HepG2 (cell line): ENCODE measurements around the gene PIP5KL1. TPM values are rescaled to one million over a fixed set of nuclear protein-coding genes. Genes with fewer than 3 reads are reported as not detected.

Experiments used
- DR1 ChIP-seq: sonication (generic); formaldehyde crosslinking; IDR thresholded peaks from 2 replicates; pipeline ENCODE4 v1.8.0; 2021; ENCODE audit warnings: mild to moderate bottlenecking, missing genetic modification reagents, inconsistent platforms
- FOXC1 ChIP-seq: sonication (generic); formaldehyde crosslinking; IDR thresholded peaks from 2 replicates; pipeline ENCODE4 v1.8.0; 2022; ENCODE audit warnings: mild to moderate bottlenecking, missing genetic modification reagents, borderline replicate concordance
- MBNL3 ChIP-seq: fragments of 250-450 bp; sonication (Bioruptor Pico); conservative IDR thresholded peaks from 2 replicates; pipeline ENCODE4 v1.8.0; 2022; ENCODE audit warnings: mild to moderate bottlenecking, inconsistent platforms
- MYNN ChIP-seq: sonication (generic); formaldehyde crosslinking; IDR thresholded peaks from 2 replicates; pipeline ENCODE4 v1.4.0; 2020; ENCODE audit warnings: mild to moderate bottlenecking, low read depth, missing genetic modification reagents
- PPARG ChIP-seq: conservative IDR thresholded peaks from 2 replicates; pipeline ENCODE4 v1.6.1; 2016; ENCODE audit warnings: missing biosample characterization, missing genetic modification reagents
- SP5 ChIP-seq: IDR thresholded peaks from 2 replicates; pipeline ENCODE4 v1.6.1; 2016; ENCODE audit warnings: low read depth, borderline replicate concordance
- ZBTB1 ChIP-seq: sonication (generic); formaldehyde crosslinking; IDR thresholded peaks from 2 replicates; pipeline ENCODE4 v1.4.0; 2020; ENCODE audit warnings: missing genetic modification reagents, borderline replicate concordance
- ZFY ChIP-seq: sonication (generic); formaldehyde crosslinking; IDR thresholded peaks from 2 replicates; pipeline ENCODE4 v1.4.0; 2020; ENCODE audit warnings: missing genetic modification reagents
- polyA plus RNA-seq, 8 experiments: library from polyadenylated mRNA; depleted of rRNA in 3 of 8; stranded (reverse) in 7 of 8; unstranded in 1 of 8; fragments of >200 nt; fragmentation: Illumina TruSeq in 4 of 8; extraction: Trizol in 4 of 8; gene quantifications; 2 replicates each; pipeline versions ENCODE4 v1.2.1 to v1.2.3, GENCODE V29; 2011 to 2016; ENCODE audit warnings: low read depth in 4 of 8, missing spikeins in 1 of 8, mixed read lengths in 1 of 8; ENCODE audit not compliant: insufficient read depth in 1 of 8
- total RNA-seq, 5 experiments: library from RNA; depleted of rRNA; stranded (reverse); fragments of >200 nt; fragmentation: Illumina TruSeq; extraction: Trizol; gene quantifications; 2 replicates each; pipeline ENCODE4 v1.2.3, GENCODE V29; 2016; ENCODE audit warnings: low read depth in 1 of 5
- TF ChIP-seq, protein P1 (sequence below): IDR thresholded peaks from 2 replicates; pipeline ENCODE4 v1.6.1; 2016; ENCODE audit warnings: low read depth
- TF ChIP-seq, protein P2 (sequence below): sonication (generic); formaldehyde crosslinking; IDR thresholded peaks from 2 replicates; pipeline ENCODE4 v1.5.0; 2020; ENCODE audit warnings: missing genetic modification reagents
- TF ChIP-seq, protein P3 (sequence below): IDR thresholded peaks from 2 replicates; pipeline ENCODE4 v1.6.1; 2016
- TF ChIP-seq, protein P4 (sequence below): sonication (generic); formaldehyde crosslinking; IDR thresholded peaks from 2 replicates; pipeline ENCODE4 v1.4.0; 2020; ENCODE audit warnings: missing genetic modification reagents
- TF ChIP-seq, protein P5 (sequence below): sonication (generic); formaldehyde crosslinking; IDR thresholded peaks from 2 replicates; pipeline ENCODE4 v1.5.1; 2020; ENCODE audit warnings: mild to moderate bottlenecking, missing genetic modification reagents, moderate library complexity
- TF ChIP-seq, protein P6 (sequence below): sonication (generic); formaldehyde crosslinking; IDR thresholded peaks from 2 replicates; pipeline ENCODE4 v1.9.0; 2021; ENCODE audit warnings: missing genetic modification reagents, mild to moderate bottlenecking, borderline replicate concordance

Gene PIP5KL1
- total and polyA plus RNA-seq, 2 of the 13 experiments (the other 11 are each of a cell fraction or from before 2014, with no cell fraction given), result 0.20 to 0.49 TPM

DNA sequence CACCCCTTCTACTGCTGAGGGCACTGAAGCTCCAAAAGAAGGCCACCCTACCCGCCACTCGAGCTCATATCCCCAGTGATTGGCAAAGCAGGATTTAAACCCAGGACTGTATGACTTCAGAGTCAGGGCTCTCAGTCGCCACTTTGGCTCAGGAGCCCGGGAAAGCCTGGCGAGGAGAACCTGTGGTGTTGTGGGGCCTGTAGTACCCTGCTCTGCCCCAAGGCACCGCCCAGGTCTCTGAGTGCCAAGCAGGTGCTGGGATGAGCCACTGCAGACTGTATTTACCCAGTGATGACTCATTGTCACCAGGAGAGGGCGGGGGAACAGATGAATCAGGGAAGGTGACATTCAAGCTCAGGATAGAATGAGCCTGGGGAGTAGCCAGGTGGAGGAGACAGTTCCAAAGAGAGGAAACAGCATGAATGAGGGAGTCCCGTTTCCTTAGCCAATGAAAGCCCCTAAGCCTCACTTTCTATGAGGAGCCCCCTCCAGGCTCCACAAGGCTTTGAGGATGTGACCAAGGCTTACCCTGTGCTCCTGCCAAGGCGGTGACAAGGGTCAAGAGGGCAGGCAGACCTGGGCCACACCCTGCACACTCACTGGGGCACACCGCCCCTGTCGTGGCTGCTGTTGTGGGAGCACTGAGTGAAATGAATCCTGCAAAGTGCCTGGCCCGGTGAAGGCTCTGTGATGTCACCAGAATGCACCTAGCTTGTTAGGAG lies 24.9 kb upstream of the PIP5KL1 start (continued):
- peak; percentile 76; the same call in 1 of the 2 replicates for TF ChIP-seq SP5 (CRISPR knock-in tag)
- TF ChIP-seq, protein P1, sequence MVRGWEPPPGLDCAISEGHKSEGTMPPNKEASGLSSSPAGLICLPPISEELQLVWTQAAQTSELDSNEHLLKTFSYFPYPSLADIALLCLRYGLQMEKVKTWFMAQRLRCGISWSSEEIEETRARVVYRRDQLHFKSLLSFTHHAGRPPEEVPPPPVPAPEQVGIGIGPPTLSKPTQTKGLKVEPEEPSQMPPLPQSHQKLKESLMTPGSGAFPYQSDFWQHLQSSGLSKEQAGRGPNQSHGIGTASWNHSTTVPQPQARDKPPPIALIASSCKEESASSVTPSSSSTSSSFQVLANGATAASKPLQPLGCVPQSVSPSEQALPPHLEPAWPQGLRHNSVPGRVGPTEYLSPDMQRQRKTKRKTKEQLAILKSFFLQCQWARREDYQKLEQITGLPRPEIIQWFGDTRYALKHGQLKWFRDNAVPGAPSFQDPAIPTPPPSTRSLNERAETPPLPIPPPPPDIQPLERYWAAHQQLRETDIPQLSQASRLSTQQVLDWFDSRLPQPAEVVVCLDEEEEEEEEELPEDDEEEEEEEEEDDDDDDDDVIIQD, result no peak
- no peak for TF ChIP-seq MBNL3 (CRISPR knock-in tag)
- TF ChIP-seq, protein P2, sequence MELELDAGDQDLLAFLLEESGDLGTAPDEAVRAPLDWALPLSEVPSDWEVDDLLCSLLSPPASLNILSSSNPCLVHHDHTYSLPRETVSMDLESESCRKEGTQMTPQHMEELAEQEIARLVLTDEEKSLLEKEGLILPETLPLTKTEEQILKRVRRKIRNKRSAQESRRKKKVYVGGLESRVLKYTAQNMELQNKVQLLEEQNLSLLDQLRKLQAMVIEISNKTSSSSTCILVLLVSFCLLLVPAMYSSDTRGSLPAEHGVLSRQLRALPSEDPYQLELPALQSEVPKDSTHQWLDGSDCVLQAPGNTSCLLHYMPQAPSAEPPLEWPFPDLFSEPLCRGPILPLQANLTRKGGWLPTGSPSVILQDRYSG (CRISPR knock-in tag), result no peak
- peak; percentile 25; the same call in 1 of the 2 replicates for TF ChIP-seq ZFY (CRISPR knock-in tag)
- 0 out of 2 replicates have a peak, but pooled peaks have one; percentile 30 for TF ChIP-seq FOXC1
- TF ChIP-seq, protein P3, sequence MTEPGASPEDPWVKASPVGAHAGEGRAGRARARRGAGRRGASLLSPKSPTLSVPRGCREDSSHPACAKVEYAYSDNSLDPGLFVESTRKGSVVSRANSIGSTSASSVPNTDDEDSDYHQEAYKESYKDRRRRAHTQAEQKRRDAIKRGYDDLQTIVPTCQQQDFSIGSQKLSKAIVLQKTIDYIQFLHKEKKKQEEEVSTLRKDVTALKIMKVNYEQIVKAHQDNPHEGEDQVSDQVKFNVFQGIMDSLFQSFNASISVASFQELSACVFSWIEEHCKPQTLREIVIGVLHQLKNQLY, result no peak
- TF ChIP-seq PPARG (CRISPR knock-in tag), result peak; percentile 42; the same call in 1 of the 2 replicates
- TF ChIP-seq ZBTB1 (CRISPR knock-in tag), result no peak
- TF ChIP-seq, protein P4, sequence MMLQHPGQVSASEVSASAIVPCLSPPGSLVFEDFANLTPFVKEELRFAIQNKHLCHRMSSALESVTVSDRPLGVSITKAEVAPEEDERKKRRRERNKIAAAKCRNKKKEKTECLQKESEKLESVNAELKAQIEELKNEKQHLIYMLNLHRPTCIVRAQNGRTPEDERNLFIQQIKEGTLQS (CRISPR knock-in tag), result peak; percentile 99
- TF ChIP-seq, protein P5, sequence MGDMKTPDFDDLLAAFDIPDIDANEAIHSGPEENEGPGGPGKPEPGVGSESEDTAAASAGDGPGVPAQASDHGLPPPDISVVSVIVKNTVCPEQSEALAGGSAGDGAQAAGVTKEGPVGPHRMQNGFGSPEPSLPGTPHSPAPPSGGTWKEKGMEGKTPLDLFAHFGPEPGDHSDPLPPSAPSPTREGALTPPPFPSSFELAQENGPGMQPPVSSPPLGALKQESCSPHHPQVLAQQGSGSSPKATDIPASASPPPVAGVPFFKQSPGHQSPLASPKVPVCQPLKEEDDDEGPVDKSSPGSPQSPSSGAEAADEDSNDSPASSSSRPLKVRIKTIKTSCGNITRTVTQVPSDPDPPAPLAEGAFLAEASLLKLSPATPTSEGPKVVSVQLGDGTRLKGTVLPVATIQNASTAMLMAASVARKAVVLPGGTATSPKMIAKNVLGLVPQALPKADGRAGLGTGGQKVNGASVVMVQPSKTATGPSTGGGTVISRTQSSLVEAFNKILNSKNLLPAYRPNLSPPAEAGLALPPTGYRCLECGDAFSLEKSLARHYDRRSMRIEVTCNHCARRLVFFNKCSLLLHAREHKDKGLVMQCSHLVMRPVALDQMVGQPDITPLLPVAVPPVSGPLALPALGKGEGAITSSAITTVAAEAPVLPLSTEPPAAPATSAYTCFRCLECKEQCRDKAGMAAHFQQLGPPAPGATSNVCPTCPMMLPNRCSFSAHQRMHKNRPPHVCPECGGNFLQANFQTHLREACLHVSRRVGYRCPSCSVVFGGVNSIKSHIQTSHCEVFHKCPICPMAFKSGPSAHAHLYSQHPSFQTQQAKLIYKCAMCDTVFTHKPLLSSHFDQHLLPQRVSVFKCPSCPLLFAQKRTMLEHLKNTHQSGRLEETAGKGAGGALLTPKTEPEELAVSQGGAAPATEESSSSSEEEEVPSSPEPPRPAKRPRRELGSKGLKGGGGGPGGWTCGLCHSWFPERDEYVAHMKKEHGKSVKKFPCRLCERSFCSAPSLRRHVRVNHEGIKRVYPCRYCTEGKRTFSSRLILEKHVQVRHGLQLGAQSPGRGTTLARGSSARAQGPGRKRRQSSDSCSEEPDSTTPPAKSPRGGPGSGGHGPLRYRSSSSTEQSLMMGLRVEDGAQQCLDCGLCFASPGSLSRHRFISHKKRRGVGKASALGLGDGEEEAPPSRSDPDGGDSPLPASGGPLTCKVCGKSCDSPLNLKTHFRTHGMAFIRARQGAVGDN (CRISPR knock-in tag), result peak; percentile 82
- 0 out of 2 replicates have a peak, but pooled peaks have one; percentile 15 for TF ChIP-seq MYNN
- TF ChIP-seq, protein P6, sequence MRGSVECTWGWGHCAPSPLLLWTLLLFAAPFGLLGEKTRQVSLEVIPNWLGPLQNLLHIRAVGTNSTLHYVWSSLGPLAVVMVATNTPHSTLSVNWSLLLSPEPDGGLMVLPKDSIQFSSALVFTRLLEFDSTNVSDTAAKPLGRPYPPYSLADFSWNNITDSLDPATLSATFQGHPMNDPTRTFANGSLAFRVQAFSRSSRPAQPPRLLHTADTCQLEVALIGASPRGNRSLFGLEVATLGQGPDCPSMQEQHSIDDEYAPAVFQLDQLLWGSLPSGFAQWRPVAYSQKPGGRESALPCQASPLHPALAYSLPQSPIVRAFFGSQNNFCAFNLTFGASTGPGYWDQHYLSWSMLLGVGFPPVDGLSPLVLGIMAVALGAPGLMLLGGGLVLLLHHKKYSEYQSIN (CRISPR knock-in tag), result no peak
- TF ChIP-seq DR1 (CRISPR knock-in tag), result no peak
